Hepatocyte (in vitro differentiated cells): ENCODE data around the gene PFDN4. TPM values are rescaled to one million over a fixed set of nuclear protein-coding genes. Genes with fewer than 3 reads are reported as not detected.

Experiments
- DNase-seq: peaks from one replicate; pipeline ENCODE4 v3.0.0-alpha.2; 2016; ENCODE audit warnings: low spot score
- H2AFZ ChIP-seq: fragments of 200-600 bp; sonication (generic); 2 replicates; pipeline ENCODE4 v1.6.0; 2016; ENCODE audit warnings: antibody characterized with exemption, mild to moderate bottlenecking
- H3K27ac ChIP-seq: fragments of 200-600 bp; sonication (generic); 2 replicates; pipeline ENCODE4 v1.5.1; 2016; ENCODE audit warnings: mild to moderate bottlenecking
- H3K27me3 ChIP-seq: fragments of 200-600 bp; sonication (generic); 2 replicates; pipeline ENCODE4 v1.6.1; 2016
- H3K36me3 ChIP-seq: fragments of 200-600 bp; sonication (generic); replicated peaks from 2 replicates; pipeline ENCODE4 v1.5.1; 2016; ENCODE audit warnings: low read depth; ENCODE audit not compliant: insufficient read depth
- H3K4me1 ChIP-seq: fragments of 200-600 bp; sonication (generic); 2 replicates; pipeline ENCODE4 v1.5.1; 2016; ENCODE audit warnings: mild to moderate bottlenecking, moderate library complexity; ENCODE audit not compliant: insufficient read depth
- H3K4me2 ChIP-seq: fragments of 200-600 bp; sonication (generic); 2 replicates; pipeline ENCODE4 v1.6.0; 2016
- H3K4me3 ChIP-seq: fragments of 200-600 bp; sonication (generic); 2 replicates; pipeline ENCODE4 v1.5.1; 2016; ENCODE audit warnings: mild to moderate bottlenecking
- H3K79me2 ChIP-seq: fragments of 200-600 bp; sonication (generic); 2 replicates; pipeline ENCODE4 v1.6.0; 2017; ENCODE audit warnings: mild to moderate bottlenecking
- H3K9me2 ChIP-seq: fragments of 200-600 bp; sonication (generic); replicated peaks from 2 replicates; pipeline ENCODE4 v1.6.0; 2017; ENCODE audit warnings: mild to moderate bottlenecking; ENCODE audit not compliant: insufficient read depth
- H3K9me3 ChIP-seq: fragments of 200-600 bp; sonication (generic); 2 replicates; pipeline ENCODE4 v1.5.1; 2016; ENCODE audit warnings: low read depth, mild to moderate bottlenecking
- H4K20me1 ChIP-seq: fragments of 200-600 bp; sonication (generic); 2 replicates; pipeline ENCODE4 v1.6.0; 2016; ENCODE audit warnings: mild to moderate bottlenecking; ENCODE audit not compliant: insufficient read depth, poor library complexity, severe bottlenecking
- CTCF ChIP-seq: fragments of 200-600 bp; sonication (generic); IDR thresholded peaks from 2 replicates; pipeline ENCODE4 v1.5.1; 2016; ENCODE audit warnings: antibody characterized with exemption, mild to moderate bottlenecking; ENCODE audit not compliant: poor library complexity
- EZH2 ChIP-seq: fragments of 200-600 bp; sonication (generic); IDR thresholded peaks from 2 replicates; pipeline ENCODE4 v1.6.1; 2016; ENCODE audit warnings: antibody characterized with exemption, mild to moderate bottlenecking, borderline replicate concordance
- EZH2phosphoT487 ChIP-seq: fragments of 200-600 bp; sonication (generic); IDR thresholded peaks from one replicate; pipeline ENCODE4 v1.6.1; 2018; ENCODE audit warnings: antibody characterized with exemption, mild to moderate bottlenecking, low read depth, moderate library complexity; ENCODE audit not compliant: unreplicated experiment, severe bottlenecking
- WGBS: methylation state at CpG from one replicate; pipeline ENCODE4 v1.1.6; 2016; ENCODE audit warnings: low lambda C conversion rate; ENCODE audit errors: missing lambda C conversion rate; 5-methylcytosine and 5-hydroxymethylcytosine counted together
- polyA plus RNA-seq: library from polyadenylated mRNA; unstranded; fragments of >200 nt; fragmentation: Nextera tagmentation; extraction: Ambion mirVana; gene quantifications from 2 replicates; pipeline ENCODE4 v1.2.1, GENCODE V29; 2016
- total RNA-seq: library from RNA; depleted of rRNA; stranded (reverse); fragments of >200 nt; gene quantifications from 2 replicates; pipeline ENCODE4 v1.2.3, GENCODE V29; 2014

The PFDN4 gene
- total and polyA plus RNA-seq, 2 experiments from 2014 or later: 40.0 to 121 TPM

- no peak for DNase-seq
- H3K27ac ChIP-seq: no peak overlapping the region
- H3K27me3 ChIP-seq: no peaks in the 10 kb centered on the region
- no peak overlapping the region for H3K4me2 ChIP-seq
- no peaks in the 10 kb centered on the region for H4K20me1 ChIP-seq
- no peak overlapping the region for H2AFZ ChIP-seq
- peaks cover 2% of the 10 kb centered on the region for H3K79me2 ChIP-seq
- no peaks in the 10 kb centered on the region for H3K36me3 ChIP-seq
- no peaks in the 10 kb centered on the region for H3K9me2 ChIP-seq
- no peaks in the 10 kb centered on the region for H3K4me1 ChIP-seq
- TF ChIP-seq EZH2 (no peak), EZH2phosphoT487 (no peak), CTCF (no peak)
- no peaks in the 10 kb centered on the region for H3K9me3 ChIP-seq
- H3K4me3 ChIP-seq: no peak overlapping the region
- WGBS: 92% methylated on average over 5 of the region's 5 CpGs
Measured at GRCh38 chr20:54203281-54203680, 4.6 kb upstream of the PFDN4 start.

- no peaks in the 10 kb centered on the region for H3K9me3 ChIP-seq
- no peaks in the 10 kb centered on the region for H3K4me1 ChIP-seq
- WGBS: 83% methylated on average over 6 of the region's 6 CpGs
- H3K4me3 ChIP-seq: no peak overlapping the region
- no peak overlapping the region for H3K4me2 ChIP-seq
- no peak for TF ChIP-seq EZH2phosphoT487
- TF ChIP-seq EZH2: no peak
- no peak for TF ChIP-seq CTCF
- H3K27me3 ChIP-seq: no peaks in the 10 kb centered on the region
- H2AFZ ChIP-seq: no peak overlapping the region
- peaks cover 10% of the 10 kb centered on the region for H3K79me2 ChIP-seq
- H3K27ac ChIP-seq: no peak overlapping the region
- DNase-seq: no peak
- no peaks in the 10 kb centered on the region for H3K36me3 ChIP-seq
- H3K9me2 ChIP-seq: no peaks in the 10 kb centered on the region
- no peaks in the 10 kb centered on the region for H4K20me1 ChIP-seq
Measured at GRCh38 chr20:54204063-54204462, 3.8 kb upstream of the PFDN4 start.

- Histone ChIP-seq H3K4me1 (no peaks in the 10 kb centered on the region), H4K20me1 (no peaks in the 10 kb centered on the region), H3K4me3 (no peak overlapping the region), H3K36me3 (no peaks in the 10 kb centered on the region), H3K4me2 (no peak overlapping the region), H2AFZ (no peak overlapping the region), H3K9me2 (no peaks in the 10 kb centered on the region), H3K9me3 (no peaks in the 10 kb centered on the region), H3K27ac (no peak overlapping the region), H3K79me2 (peaks cover 14% of the 10 kb centered on the region), H3K27me3 (no peaks in the 10 kb centered on the region)
- TF ChIP-seq CTCF (no peak), EZH2 (no peak)
- DNase-seq: no peak
- WGBS: 96% methylated on average over 5 of the region's 5 CpGs
Measured at GRCh38 chr20:54204481-54204880, 3.4 kb upstream of the PFDN4 start.

GRCh38 chr20:54205450-54205849 lies 2.4 kb upstream of the PFDN4 start:
- Histone ChIP-seq H3K9me2 (no peaks in the 10 kb centered on the region), H3K9me3 (no peaks in the 10 kb centered on the region), H3K27me3 (no peaks in the 10 kb centered on the region), H4K20me1 (no peaks in the 10 kb centered on the region), H3K4me1 (peaks cover 4% of the 10 kb centered on the region), H3K79me2 (peaks cover 24% of the 10 kb centered on the region), H2AFZ (no peak overlapping the region), H3K4me3 (no peak overlapping the region), H3K27ac (no peak overlapping the region), H3K4me2 (no peak overlapping the region), H3K36me3 (no peaks in the 10 kb centered on the region)
- TF ChIP-seq EZH2 (no peak), CTCF (no peak), EZH2phosphoT487 (no peak)
- WGBS: 91% methylated on average over 8 of the region's 8 CpGs
- DNase-seq: no peak
